MCF 10A (cell line): Measurements from ENCODE around the gene CCNY. TPM values are rescaled to one million over a fixed set of nuclear protein-coding genes. Genes with fewer than 3 reads are reported as not detected.
A peak's percentile ranks its signal among the peaks of the same experiment; 100 is the strongest.

Source experiments
- BruUV-seq: library from RNA; stranded (reverse); fragments of 400-500 nt; replicated peaks from 2 replicates; lab custom pipeline; 2021; lab: Mats Ljungman, UMichigan
- CTCF ChIA-PET: fragments of 300-600 bp; sonication (Branson Sonifier 250); formaldehyde crosslinking; extraction: SDS; loops from one replicate; lab custom pipeline; 2021; ENCODE audit warnings: antibody characterized with exemption, inconsistent platforms; lab: Yijun Ruan, JAX
- POLR2A ChIA-PET: fragments of 300-600, 350-650 bp; sonication (Branson Sonifier 250); formaldehyde crosslinking; extraction: SDS; loops from one replicate; lab custom pipeline; 2020; ENCODE audit warnings: antibody characterized with exemption, inconsistent platforms; lab: Yijun Ruan, JAX
- DNase-seq: peaks from one replicate; pipeline ENCODE4 v3.0.0-alpha.2; 2018; ENCODE audit not compliant: unreplicated experiment
- H3K27ac Mint-ChIP-seq: one replicate; pipeline ENCODE4 v1.8.0; 2022; ENCODE audit warnings: mild to moderate bottlenecking, low read depth, mixed read lengths; ENCODE audit not compliant: unreplicated experiment
- H3K27me3 Mint-ChIP-seq: one replicate; pipeline ENCODE4 v1.8.0; 2022; ENCODE audit warnings: mixed read lengths; ENCODE audit not compliant: insufficient read depth, unreplicated experiment
- H3K36me3 Mint-ChIP-seq: one replicate; pipeline ENCODE4 v1.8.0; 2022; ENCODE audit warnings: mild to moderate bottlenecking, moderate library complexity, mixed read lengths; ENCODE audit not compliant: insufficient read depth, unreplicated experiment
- H3K4me1 Mint-ChIP-seq: one replicate; pipeline ENCODE4 v1.8.0; 2022; ENCODE audit warnings: mixed read lengths; ENCODE audit not compliant: insufficient read depth, unreplicated experiment
- H3K4me3 Mint-ChIP-seq: one replicate; pipeline ENCODE4 v1.8.0; 2022; ENCODE audit warnings: mild to moderate bottlenecking, moderate library complexity, mixed read lengths; ENCODE audit not compliant: unreplicated experiment
- H3K9me3 Mint-ChIP-seq: one replicate; pipeline ENCODE4 v1.8.0; 2022; ENCODE audit warnings: mixed read lengths; ENCODE audit not compliant: unreplicated experiment
- intact Hi-C: fragments of 100-400 bp; cut with micrococcal nuclease; formaldehyde crosslinking; loops from 2 replicates; pipeline ENCODE4 v1.14.1; 2022
- total RNA-seq: library from RNA; stranded (reverse); gene quantifications from 2 replicates; pipeline ENCODE4 v1.2.3, GENCODE V29; 2022
- TF ChIP-seq, protein P1 (sequence below): fragments of 200-600 bp; IDR thresholded peaks from one replicate; pipeline ENCODE4 v1.8.0; 2022; ENCODE audit warnings: antibody characterized with exemption, mild to moderate bottlenecking; ENCODE audit not compliant: unreplicated experiment

The CCNY gene
- total RNA-seq, 1 experiment from 2014 or later = 68.9 TPM

DNA sequence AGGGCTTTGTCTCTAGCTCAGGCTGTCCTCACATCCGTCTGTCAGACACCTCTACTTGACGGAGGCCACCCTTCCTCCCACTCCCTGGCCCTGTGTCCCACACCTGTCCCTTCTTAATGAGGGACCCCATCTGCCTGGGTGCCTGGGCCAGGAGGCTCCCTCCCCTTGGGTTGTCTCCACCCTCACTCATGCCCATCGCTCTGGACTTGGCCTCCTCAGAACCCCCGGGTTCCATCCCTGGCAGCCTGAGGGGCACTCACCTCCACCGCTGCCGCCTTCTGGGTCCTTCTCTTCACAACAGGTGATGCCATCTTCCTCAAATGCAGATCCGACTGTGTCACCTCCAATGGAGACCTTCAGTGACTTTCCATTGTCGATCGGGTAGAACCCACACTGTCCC is 248.6 kb downstream of the CCNY start:
- H3K27ac Mint-ChIP-seq = no peak overlapping the region
- no peak for DNase-seq
- BruUV-seq = no TSS peak
- no peak overlapping the region for H3K4me3 Mint-ChIP-seq
- no peaks in the 10 kb centered on the region for H3K36me3 Mint-ChIP-seq
- intact Hi-C loops = no loop called here
- TF ChIP-seq, protein P1, sequence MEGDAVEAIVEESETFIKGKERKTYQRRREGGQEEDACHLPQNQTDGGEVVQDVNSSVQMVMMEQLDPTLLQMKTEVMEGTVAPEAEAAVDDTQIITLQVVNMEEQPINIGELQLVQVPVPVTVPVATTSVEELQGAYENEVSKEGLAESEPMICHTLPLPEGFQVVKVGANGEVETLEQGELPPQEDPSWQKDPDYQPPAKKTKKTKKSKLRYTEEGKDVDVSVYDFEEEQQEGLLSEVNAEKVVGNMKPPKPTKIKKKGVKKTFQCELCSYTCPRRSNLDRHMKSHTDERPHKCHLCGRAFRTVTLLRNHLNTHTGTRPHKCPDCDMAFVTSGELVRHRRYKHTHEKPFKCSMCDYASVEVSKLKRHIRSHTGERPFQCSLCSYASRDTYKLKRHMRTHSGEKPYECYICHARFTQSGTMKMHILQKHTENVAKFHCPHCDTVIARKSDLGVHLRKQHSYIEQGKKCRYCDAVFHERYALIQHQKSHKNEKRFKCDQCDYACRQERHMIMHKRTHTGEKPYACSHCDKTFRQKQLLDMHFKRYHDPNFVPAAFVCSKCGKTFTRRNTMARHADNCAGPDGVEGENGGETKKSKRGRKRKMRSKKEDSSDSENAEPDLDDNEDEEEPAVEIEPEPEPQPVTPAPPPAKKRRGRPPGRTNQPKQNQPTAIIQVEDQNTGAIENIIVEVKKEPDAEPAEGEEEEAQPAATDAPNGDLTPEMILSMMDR = no peak
- peaks cover 16% of the 10 kb centered on the region for H3K27me3 Mint-ChIP-seq
- ChIA-PET CTCF (no interaction called here), POLR2A (no interaction called here)
- H3K4me1 Mint-ChIP-seq = peaks cover 6% of the 10 kb centered on the region
- no peaks in the 10 kb centered on the region for H3K9me3 Mint-ChIP-seq

GRCh38 chr10:35585356-35585755 is 249.0 kb downstream of the CCNY start:
- intact Hi-C loops = no loop called here
- H3K4me3 Mint-ChIP-seq = no peak overlapping the region
- no peak for DNase-seq
- CTCF ChIA-PET = no interaction called here
- BruUV-seq = no TSS peak
- H3K27me3 Mint-ChIP-seq = peaks cover 16% of the 10 kb centered on the region
- TF ChIP-seq, protein P1 = no peak
- H3K36me3 Mint-ChIP-seq = no peaks in the 10 kb centered on the region
- no peak overlapping the region for H3K27ac Mint-ChIP-seq
- peaks cover 6% of the 10 kb centered on the region for H3K4me1 Mint-ChIP-seq
- POLR2A ChIA-PET = no interaction called here
- no peaks in the 10 kb centered on the region for H3K9me3 Mint-ChIP-seq

DNA sequence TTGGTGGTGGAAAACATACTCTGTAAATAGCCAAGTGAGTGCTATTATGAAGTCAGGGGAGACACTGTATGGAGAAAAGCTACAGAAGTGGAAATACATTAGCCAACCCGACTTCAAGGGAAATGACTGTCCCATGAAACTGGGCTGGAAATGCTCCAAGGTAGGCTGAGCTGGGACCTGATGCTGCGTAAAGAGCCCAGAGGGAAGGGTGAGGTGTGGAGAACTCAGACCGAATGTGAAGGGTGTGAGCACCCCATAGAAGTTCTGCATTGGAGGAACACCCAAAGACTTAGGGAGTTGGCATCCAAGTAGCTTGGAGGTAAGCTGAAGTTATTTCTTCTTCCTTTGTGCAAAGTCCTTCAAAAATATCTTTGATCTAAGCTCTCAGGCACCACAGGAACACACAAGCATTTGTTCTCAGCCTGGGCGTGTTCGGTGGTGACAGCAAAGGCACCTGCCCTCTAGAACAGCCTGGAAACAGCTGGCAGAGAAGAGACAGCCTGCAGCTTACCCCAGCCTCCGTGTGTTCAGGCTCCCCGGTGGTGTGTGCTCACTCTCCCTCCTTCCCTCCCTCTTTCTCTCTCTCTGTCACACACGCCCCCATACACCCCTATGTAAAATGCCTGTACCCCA is 249.7 kb downstream of the CCNY start:
- Mint-ChIP-seq H3K27me3 (peaks cover 16% of the 10 kb centered on the region), H3K27ac (no peak overlapping the region), H3K4me3 (no peak overlapping the region), H3K36me3 (no peaks in the 10 kb centered on the region), H3K4me1 (peaks cover 6% of the 10 kb centered on the region), H3K9me3 (no peaks in the 10 kb centered on the region)
- intact Hi-C loops = no loop called here
- ChIA-PET CTCF (interaction anchor here (0.6 kb wide), 1 partner anchor 62 kb away, joined by 4 read pairs; no protein-coding TSS in a partner anchor), POLR2A (no interaction called here)
- no TSS peak for BruUV-seq
- DNase-seq = peak; percentile 27
- TF ChIP-seq, protein P1 = no peak

DNA sequence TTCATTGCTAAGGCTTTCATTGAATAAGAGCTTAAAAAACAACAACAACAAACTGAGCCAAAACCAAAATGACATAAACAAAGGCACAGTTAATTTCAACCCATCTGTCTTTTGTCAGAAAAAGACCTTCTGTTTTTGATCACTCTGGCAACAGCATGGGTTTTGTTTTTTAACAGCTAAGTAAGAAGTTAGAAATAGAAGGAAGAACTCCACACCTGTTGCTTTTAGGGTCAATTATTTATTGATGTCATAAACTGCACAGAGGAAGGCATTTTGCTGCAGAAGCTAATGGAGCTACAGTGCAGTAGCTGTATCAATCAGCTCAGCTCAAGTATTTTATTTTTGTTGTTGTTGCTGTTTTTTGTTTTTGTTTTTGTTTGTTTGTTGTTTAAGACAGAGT is 252.5 kb downstream of the CCNY start:
- no peak for DNase-seq
- peaks cover 9% of the 10 kb centered on the region for H3K9me3 Mint-ChIP-seq
- peaks cover 6% of the 10 kb centered on the region for H3K4me1 Mint-ChIP-seq
- no peak overlapping the region for H3K4me3 Mint-ChIP-seq
- no peaks in the 10 kb centered on the region for H3K36me3 Mint-ChIP-seq
- H3K27ac Mint-ChIP-seq = no peak overlapping the region
- BruUV-seq = no TSS peak
- ChIA-PET POLR2A (no interaction called here), CTCF (interaction anchor here (0.6 to 1.3 kb wide), 8 partner anchors 10 to 1191 kb away, joined by 3 to 5 read pairs (median 4); no protein-coding TSS in a partner anchor)
- peaks cover 28% of the 10 kb centered on the region for H3K27me3 Mint-ChIP-seq
- TF ChIP-seq, protein P1 = no peak
- intact Hi-C loops = no loop called here
